OCI-LY1 (cell line): Measurements from ENCODE around the gene ACKR2.

Experiments used
- H2AFZ ChIP-seq: fragments of 200-600 bp; sonication (generic), shearing (Covaris generic); 2 replicates; pipeline ENCODE4 v1.6.0; 2014; ENCODE audit warnings: antibody characterized with exemption, mild to moderate bottlenecking, low read length
- H3F3A ChIP-seq: fragments of 200-600 bp; sonication (generic), shearing (Covaris generic); 2 replicates; pipeline ENCODE4 v1.6.0; 2014; ENCODE audit warnings: mild to moderate bottlenecking, antibody characterized with exemption, low read length, moderate library complexity; ENCODE audit not compliant: insufficient read depth
- H3K27ac ChIP-seq: fragments of 200-600 bp; sonication (generic); 2 replicates; pipeline ENCODE4 v1.5.1; 2014; ENCODE audit warnings: low read length, mixed run types, mild to moderate bottlenecking, low read depth; ENCODE audit not compliant: poor library complexity, severe bottlenecking
- H3K27me3 ChIP-seq: fragments of 200-600 bp; sonication (generic); 2 replicates; pipeline ENCODE4 v1.6.0; 2014; ENCODE audit warnings: antibody characterized with exemption, mild to moderate bottlenecking, low read length, moderate library complexity; ENCODE audit not compliant: insufficient read depth
- H3K36me3 ChIP-seq: fragments of 200-600 bp; sonication (generic); 2 replicates; pipeline ENCODE4 v1.6.1; 2014; ENCODE audit warnings: mild to moderate bottlenecking, antibody characterized with exemption, low read length, moderate library complexity, mixed read lengths; ENCODE audit not compliant: insufficient read depth
- H3K4me1 ChIP-seq: fragments of 200-600 bp; sonication (generic); 2 replicates; pipeline ENCODE4 v1.5.1; 2014; ENCODE audit warnings: mild to moderate bottlenecking, low read length, moderate library complexity; ENCODE audit not compliant: insufficient read depth, severe bottlenecking
- H3K4me2 ChIP-seq: fragments of 200-600 bp; sonication (generic), shearing (Covaris generic); 2 replicates; pipeline ENCODE4 v1.6.1; 2014; ENCODE audit warnings: low read length
- H3K4me3 ChIP-seq: fragments of 200-600 bp; sonication (generic); 2 replicates; pipeline ENCODE4 v1.5.1; 2014; ENCODE audit warnings: low read length, low read depth, mild to moderate bottlenecking, mixed read lengths; ENCODE audit not compliant: poor library complexity, severe bottlenecking
- H3K79me2 ChIP-seq: fragments of 200-600 bp; shearing (Covaris generic); 2 replicates; pipeline ENCODE4 v1.6.1; 2016; ENCODE audit warnings: mixed run types, low read length, mixed read lengths; ENCODE audit not compliant: insufficient read depth
- H3K9ac ChIP-seq: fragments of 200-600 bp; sonication (generic), shearing (Covaris generic); 2 replicates; pipeline ENCODE4 v1.6.1; 2014; ENCODE audit warnings: mild to moderate bottlenecking, low read length, mixed read lengths
- H3K9me2 ChIP-seq: fragments of 200-600 bp; sonication (generic), shearing (Covaris generic); 2 replicates; pipeline ENCODE4 v1.6.1; 2014; ENCODE audit warnings: low read depth, mild to moderate bottlenecking, low read length, mixed read lengths
- H3K9me3 ChIP-seq: fragments of 200-600 bp; shearing (Covaris generic); 2 replicates; pipeline ENCODE4 v1.6.1; 2014; ENCODE audit warnings: low read length, mixed read lengths
- H4K20me1 ChIP-seq: fragments of 200-600 bp; sonication (generic), shearing (Covaris generic); 2 replicates; pipeline ENCODE4 v1.6.0; 2016; ENCODE audit warnings: mild to moderate bottlenecking, low read length; ENCODE audit not compliant: insufficient read depth
- EZH2 ChIP-seq: fragments of 200-600 bp; sonication (generic), shearing (Covaris generic); IDR thresholded peaks from 2 replicates; pipeline ENCODE4 v1.8.0; 2017; ENCODE audit warnings: borderline replicate concordance, mixed run types, mild to moderate bottlenecking, antibody characterized with exemption, low read length, moderate library complexity, mixed read lengths
- TF ChIP-seq, protein P1 (sequence below): fragments of 200-600 bp; sonication (generic), shearing (Covaris generic); IDR thresholded peaks from 2 replicates; pipeline ENCODE4 v1.5.1; 2017; ENCODE audit warnings: mild to moderate bottlenecking, antibody characterized with exemption, low read length, moderate library complexity, mixed read lengths

The ACKR2 gene

DNA sequence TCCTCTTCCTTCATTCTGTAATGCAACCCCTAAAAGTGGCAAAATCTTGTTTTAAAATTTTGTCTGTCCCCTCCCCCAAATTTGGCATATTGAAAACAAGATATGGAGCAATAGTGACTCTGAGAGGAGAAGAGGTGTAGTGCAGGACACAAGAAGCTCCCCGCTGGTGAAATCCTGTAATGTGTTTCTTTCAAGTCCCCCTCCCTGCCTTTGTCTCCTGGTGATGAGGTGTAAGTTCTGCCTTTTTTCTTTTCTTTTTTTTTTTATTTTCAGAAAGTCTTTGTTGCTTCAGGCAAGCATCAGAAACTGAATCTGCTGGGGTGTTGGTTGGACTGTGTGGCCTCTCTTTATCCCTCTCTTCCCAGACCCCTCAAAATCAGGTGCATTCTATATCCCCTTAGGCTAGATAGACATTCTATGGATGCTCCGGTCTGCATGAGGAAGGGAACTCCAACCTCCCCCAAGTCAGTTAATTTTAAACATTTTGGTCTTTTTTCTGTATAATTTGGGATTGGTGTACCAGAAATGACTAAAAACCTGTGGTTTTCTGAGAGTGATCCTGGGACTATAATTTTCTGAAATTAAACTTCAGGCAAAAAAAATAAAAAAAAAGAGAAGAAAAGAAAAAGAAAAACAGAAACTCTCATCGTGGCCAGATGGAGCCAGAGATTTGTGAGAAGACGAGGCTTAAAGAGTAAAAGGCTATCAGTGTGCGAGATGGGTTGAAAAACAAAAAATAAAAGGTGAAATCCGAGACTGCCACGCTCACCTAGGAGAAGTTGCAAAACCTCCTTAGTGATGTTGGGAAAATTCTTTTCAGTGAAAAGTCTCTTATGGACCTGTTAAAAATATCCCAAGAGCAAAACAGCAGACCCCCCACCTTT lies 21.4 kb downstream of the ACKR2 start:
- Histone ChIP-seq H2AFZ (no peak overlapping the region), H3F3A (no peaks in the 10 kb centered on the region), H3K4me3 (no peak overlapping the region), H3K27ac (no peak overlapping the region), H4K20me1 (no peaks in the 10 kb centered on the region), H3K4me1 (no peaks in the 10 kb centered on the region), H3K27me3 (no peaks in the 10 kb centered on the region), H3K9me2 (no peaks in the 10 kb centered on the region), H3K79me2 (no peaks in the 10 kb centered on the region), H3K9me3 (no peaks in the 10 kb centered on the region), H3K4me2 (no peak overlapping the region), H3K36me3 (no peaks in the 10 kb centered on the region), H3K9ac (no peak overlapping the region)
- TF ChIP-seq, protein P1, sequence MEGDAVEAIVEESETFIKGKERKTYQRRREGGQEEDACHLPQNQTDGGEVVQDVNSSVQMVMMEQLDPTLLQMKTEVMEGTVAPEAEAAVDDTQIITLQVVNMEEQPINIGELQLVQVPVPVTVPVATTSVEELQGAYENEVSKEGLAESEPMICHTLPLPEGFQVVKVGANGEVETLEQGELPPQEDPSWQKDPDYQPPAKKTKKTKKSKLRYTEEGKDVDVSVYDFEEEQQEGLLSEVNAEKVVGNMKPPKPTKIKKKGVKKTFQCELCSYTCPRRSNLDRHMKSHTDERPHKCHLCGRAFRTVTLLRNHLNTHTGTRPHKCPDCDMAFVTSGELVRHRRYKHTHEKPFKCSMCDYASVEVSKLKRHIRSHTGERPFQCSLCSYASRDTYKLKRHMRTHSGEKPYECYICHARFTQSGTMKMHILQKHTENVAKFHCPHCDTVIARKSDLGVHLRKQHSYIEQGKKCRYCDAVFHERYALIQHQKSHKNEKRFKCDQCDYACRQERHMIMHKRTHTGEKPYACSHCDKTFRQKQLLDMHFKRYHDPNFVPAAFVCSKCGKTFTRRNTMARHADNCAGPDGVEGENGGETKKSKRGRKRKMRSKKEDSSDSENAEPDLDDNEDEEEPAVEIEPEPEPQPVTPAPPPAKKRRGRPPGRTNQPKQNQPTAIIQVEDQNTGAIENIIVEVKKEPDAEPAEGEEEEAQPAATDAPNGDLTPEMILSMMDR, result peak; percentile 35; the same call in 1 of the 2 replicates
- no peak for TF ChIP-seq EZH2

DNA sequence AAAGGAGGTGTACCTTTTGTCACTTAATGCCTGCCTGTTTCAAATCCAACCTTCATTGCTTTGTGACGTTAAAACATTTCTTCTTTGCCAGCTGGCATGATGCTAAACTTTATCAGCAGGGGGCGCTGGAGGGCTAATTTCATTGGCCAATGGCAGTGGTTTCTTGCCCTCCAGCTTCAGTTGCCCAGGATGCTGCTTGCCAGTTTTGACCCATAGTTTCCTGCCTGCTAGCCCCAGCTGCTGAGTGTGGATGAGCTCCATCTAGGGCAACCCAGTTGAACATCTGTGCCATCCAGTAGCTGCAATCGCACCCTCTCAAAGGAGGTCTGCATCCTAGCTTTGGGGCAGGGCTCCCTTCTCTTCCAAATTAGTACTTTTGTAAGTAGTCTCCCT lies 22.1 kb downstream of the ACKR2 start:
- no peak overlapping the region for H3K4me2 ChIP-seq
- H2AFZ ChIP-seq, result no peak overlapping the region
- H3K27me3 ChIP-seq, result no peaks in the 10 kb centered on the region
- TF ChIP-seq EZH2, result no peak
- TF ChIP-seq, protein P1, result peak; percentile 77
- no peak overlapping the region for H3K9ac ChIP-seq
- no peaks in the 10 kb centered on the region for H3K9me2 ChIP-seq
- no peaks in the 10 kb centered on the region for H3K79me2 ChIP-seq
- H3K27ac ChIP-seq, result no peak overlapping the region
- no peaks in the 10 kb centered on the region for H3K9me3 ChIP-seq
- no peaks in the 10 kb centered on the region for H4K20me1 ChIP-seq
- no peak overlapping the region for H3K4me3 ChIP-seq
- no peaks in the 10 kb centered on the region for H3K4me1 ChIP-seq
- H3K36me3 ChIP-seq, result no peaks in the 10 kb centered on the region
- H3F3A ChIP-seq, result no peaks in the 10 kb centered on the region

DNA sequence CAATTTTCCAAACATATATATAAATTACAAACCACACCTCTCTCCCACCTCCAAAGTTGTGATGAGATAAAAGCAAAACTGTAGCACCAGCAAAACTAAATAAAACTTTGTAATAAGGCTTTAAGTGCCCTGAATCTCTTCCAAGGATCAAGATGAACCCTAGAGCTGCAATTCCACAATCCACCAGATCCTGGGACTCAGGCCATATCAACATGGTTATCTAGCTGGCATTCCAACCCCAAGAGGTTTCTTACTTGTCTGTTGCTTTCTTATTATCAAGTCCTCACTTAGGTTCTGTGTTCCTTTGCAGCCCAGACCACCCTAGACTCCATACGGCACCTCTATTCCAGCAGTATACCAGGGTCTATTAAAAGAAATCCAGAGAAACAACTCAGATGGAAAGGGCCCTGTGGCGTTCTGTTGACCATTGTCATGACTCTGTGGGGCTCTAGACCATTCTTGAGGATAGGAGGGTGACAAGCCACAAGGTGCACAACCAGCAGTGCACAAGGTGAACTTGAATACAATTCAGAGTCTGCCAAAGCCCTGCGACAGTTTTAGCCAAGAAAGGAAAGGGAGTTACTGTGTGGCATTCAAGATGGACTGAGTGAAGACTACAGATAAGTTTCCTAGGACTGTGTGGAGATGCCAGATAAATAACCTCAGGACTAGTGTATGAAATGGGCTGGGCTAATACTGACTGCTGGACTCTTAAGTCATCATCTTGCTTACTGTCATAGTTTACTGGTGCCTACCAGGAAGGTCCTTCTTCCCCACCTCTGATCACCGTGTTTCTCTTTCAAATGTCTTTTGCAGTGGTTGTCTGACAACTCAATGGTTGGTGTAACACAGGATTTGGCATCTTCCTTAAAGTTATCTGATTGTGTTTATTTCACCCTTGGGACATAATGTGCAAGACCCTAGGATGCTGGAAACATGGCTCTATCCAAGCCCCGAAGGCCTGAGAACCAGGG lies 27.2 kb downstream of the ACKR2 start:
- H2AFZ ChIP-seq, result no peak overlapping the region
- TF ChIP-seq EZH2, result no peak
- TF ChIP-seq, protein P1, result no peak
- no peaks in the 10 kb centered on the region for H3K9me3 ChIP-seq
- no peaks in the 10 kb centered on the region for H3K27me3 ChIP-seq
- H4K20me1 ChIP-seq, result no peaks in the 10 kb centered on the region
- H3K9me2 ChIP-seq, result no peaks in the 10 kb centered on the region
- H3K36me3 ChIP-seq, result no peaks in the 10 kb centered on the region
- no peak overlapping the region for H3K9ac ChIP-seq
- H3K4me2 ChIP-seq, result no peak overlapping the region
- H3K4me1 ChIP-seq, result peaks cover 4% of the 10 kb centered on the region
- no peaks in the 10 kb centered on the region for H3F3A ChIP-seq
- no peak overlapping the region for H3K4me3 ChIP-seq
- H3K27ac ChIP-seq, result no peak overlapping the region
- H3K79me2 ChIP-seq, result no peaks in the 10 kb centered on the region
